Hepatocyte (in vitro differentiated cells): ENCODE results near the gene FHOD3. TPM values are rescaled to one million over a fixed set of nuclear protein-coding genes. Genes with fewer than 3 reads are reported as not detected.

ENCODE experiments used
- DNase-seq: peaks from one replicate; pipeline ENCODE4 v3.0.0-alpha.2; 2016; ENCODE audit warnings: low spot score
- H2AFZ ChIP-seq: fragments of 200-600 bp; sonication (generic); 2 replicates; pipeline ENCODE4 v1.6.0; 2016; ENCODE audit warnings: antibody characterized with exemption, mild to moderate bottlenecking
- H3K27ac ChIP-seq: fragments of 200-600 bp; sonication (generic); 2 replicates; pipeline ENCODE4 v1.5.1; 2016; ENCODE audit warnings: mild to moderate bottlenecking
- H3K27me3 ChIP-seq: fragments of 200-600 bp; sonication (generic); 2 replicates; pipeline ENCODE4 v1.6.1; 2016
- H3K36me3 ChIP-seq: fragments of 200-600 bp; sonication (generic); replicated peaks from 2 replicates; pipeline ENCODE4 v1.5.1; 2016; ENCODE audit warnings: low read depth; ENCODE audit not compliant: insufficient read depth
- H3K4me1 ChIP-seq: fragments of 200-600 bp; sonication (generic); 2 replicates; pipeline ENCODE4 v1.5.1; 2016; ENCODE audit warnings: mild to moderate bottlenecking, moderate library complexity; ENCODE audit not compliant: insufficient read depth
- H3K4me2 ChIP-seq: fragments of 200-600 bp; sonication (generic); 2 replicates; pipeline ENCODE4 v1.6.0; 2016
- H3K4me3 ChIP-seq: fragments of 200-600 bp; sonication (generic); 2 replicates; pipeline ENCODE4 v1.5.1; 2016; ENCODE audit warnings: mild to moderate bottlenecking
- H3K79me2 ChIP-seq: fragments of 200-600 bp; sonication (generic); 2 replicates; pipeline ENCODE4 v1.6.0; 2017; ENCODE audit warnings: mild to moderate bottlenecking
- H3K9me2 ChIP-seq: fragments of 200-600 bp; sonication (generic); replicated peaks from 2 replicates; pipeline ENCODE4 v1.6.0; 2017; ENCODE audit warnings: mild to moderate bottlenecking; ENCODE audit not compliant: insufficient read depth
- H3K9me3 ChIP-seq: fragments of 200-600 bp; sonication (generic); 2 replicates; pipeline ENCODE4 v1.5.1; 2016; ENCODE audit warnings: low read depth, mild to moderate bottlenecking
- H4K20me1 ChIP-seq: fragments of 200-600 bp; sonication (generic); 2 replicates; pipeline ENCODE4 v1.6.0; 2016; ENCODE audit warnings: mild to moderate bottlenecking; ENCODE audit not compliant: insufficient read depth, poor library complexity, severe bottlenecking
- EZH2 ChIP-seq: fragments of 200-600 bp; sonication (generic); IDR thresholded peaks from 2 replicates; pipeline ENCODE4 v1.6.1; 2016; ENCODE audit warnings: antibody characterized with exemption, mild to moderate bottlenecking, borderline replicate concordance
- EZH2phosphoT487 ChIP-seq: fragments of 200-600 bp; sonication (generic); IDR thresholded peaks from one replicate; pipeline ENCODE4 v1.6.1; 2018; ENCODE audit warnings: antibody characterized with exemption, mild to moderate bottlenecking, low read depth, moderate library complexity; ENCODE audit not compliant: unreplicated experiment, severe bottlenecking
- WGBS: methylation state at CpG from one replicate; pipeline ENCODE4 v1.1.6; 2016; ENCODE audit warnings: low lambda C conversion rate; ENCODE audit errors: missing lambda C conversion rate; 5-methylcytosine and 5-hydroxymethylcytosine counted together
- polyA plus RNA-seq: library from polyadenylated mRNA; unstranded; fragments of >200 nt; fragmentation: Nextera tagmentation; extraction: Ambion mirVana; gene quantifications from 2 replicates; pipeline ENCODE4 v1.2.1, GENCODE V29; 2016
- total RNA-seq: library from RNA; depleted of rRNA; stranded (reverse); fragments of >200 nt; gene quantifications from 2 replicates; pipeline ENCODE4 v1.2.3, GENCODE V29; 2014
- TF ChIP-seq, protein P1 (sequence below): fragments of 200-600 bp; sonication (generic); IDR thresholded peaks from 2 replicates; pipeline ENCODE4 v1.5.1; 2016; ENCODE audit warnings: antibody characterized with exemption, mild to moderate bottlenecking; ENCODE audit not compliant: poor library complexity

Gene FHOD3
- total and polyA plus RNA-seq, 2 experiments from 2014 or later, result 1.7 to 2.7 TPM

DNA sequence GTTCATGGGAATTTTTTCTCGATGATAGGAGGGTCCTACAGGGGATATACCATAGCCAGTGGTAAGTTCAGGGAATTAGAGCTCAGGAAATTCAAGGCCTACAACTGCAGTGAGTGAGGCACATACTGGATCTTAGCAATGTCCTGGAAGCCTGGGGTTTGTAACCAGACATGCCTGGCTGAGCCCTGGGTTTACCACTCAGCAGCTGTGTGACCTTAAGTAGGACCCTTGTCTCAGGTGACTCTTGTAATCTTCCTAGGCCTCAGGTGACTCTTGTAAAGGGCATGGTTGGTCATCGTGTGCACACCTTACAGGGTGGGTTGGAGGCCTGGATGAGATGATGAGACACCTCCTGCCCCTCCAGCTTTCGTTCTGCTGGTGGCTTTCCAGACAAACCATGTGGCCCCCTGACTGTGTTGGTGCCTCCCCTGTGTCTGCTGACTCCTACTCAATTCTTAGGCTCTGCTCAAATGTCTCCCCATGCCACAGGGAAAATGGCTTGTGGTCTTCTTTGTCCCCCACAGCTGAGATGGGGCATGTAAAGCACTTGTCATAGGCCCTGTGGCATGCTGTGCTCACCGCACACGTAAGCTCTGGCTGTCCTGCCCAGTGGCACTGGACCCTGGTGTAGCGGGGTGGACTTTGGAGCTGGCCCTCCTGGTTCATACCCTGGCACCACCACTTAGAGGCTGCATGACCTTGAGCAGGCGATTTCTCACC, 94.1 kb downstream of the FHOD3 start:
- no peak overlapping the region for H3K27ac ChIP-seq
- H3K4me1 ChIP-seq, result no peaks in the 10 kb centered on the region
- WGBS, result 93% methylated on average over 7 of the region's 7 CpGs
- no peaks in the 10 kb centered on the region for H3K9me2 ChIP-seq
- no peaks in the 10 kb centered on the region for H3K9me3 ChIP-seq
- no peak overlapping the region for H3K4me2 ChIP-seq
- TF ChIP-seq EZH2phosphoT487, result no peak
- TF ChIP-seq, protein P1, sequence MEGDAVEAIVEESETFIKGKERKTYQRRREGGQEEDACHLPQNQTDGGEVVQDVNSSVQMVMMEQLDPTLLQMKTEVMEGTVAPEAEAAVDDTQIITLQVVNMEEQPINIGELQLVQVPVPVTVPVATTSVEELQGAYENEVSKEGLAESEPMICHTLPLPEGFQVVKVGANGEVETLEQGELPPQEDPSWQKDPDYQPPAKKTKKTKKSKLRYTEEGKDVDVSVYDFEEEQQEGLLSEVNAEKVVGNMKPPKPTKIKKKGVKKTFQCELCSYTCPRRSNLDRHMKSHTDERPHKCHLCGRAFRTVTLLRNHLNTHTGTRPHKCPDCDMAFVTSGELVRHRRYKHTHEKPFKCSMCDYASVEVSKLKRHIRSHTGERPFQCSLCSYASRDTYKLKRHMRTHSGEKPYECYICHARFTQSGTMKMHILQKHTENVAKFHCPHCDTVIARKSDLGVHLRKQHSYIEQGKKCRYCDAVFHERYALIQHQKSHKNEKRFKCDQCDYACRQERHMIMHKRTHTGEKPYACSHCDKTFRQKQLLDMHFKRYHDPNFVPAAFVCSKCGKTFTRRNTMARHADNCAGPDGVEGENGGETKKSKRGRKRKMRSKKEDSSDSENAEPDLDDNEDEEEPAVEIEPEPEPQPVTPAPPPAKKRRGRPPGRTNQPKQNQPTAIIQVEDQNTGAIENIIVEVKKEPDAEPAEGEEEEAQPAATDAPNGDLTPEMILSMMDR, result no peak
- TF ChIP-seq EZH2, result no peak
- no peak overlapping the region for H3K4me3 ChIP-seq
- H3K36me3 ChIP-seq, result no peaks in the 10 kb centered on the region
- no peaks in the 10 kb centered on the region for H3K79me2 ChIP-seq
- no peaks in the 10 kb centered on the region for H4K20me1 ChIP-seq
- H2AFZ ChIP-seq, result no peak overlapping the region
- no peak for DNase-seq
- H3K27me3 ChIP-seq, result no peaks in the 10 kb centered on the region

DNA sequence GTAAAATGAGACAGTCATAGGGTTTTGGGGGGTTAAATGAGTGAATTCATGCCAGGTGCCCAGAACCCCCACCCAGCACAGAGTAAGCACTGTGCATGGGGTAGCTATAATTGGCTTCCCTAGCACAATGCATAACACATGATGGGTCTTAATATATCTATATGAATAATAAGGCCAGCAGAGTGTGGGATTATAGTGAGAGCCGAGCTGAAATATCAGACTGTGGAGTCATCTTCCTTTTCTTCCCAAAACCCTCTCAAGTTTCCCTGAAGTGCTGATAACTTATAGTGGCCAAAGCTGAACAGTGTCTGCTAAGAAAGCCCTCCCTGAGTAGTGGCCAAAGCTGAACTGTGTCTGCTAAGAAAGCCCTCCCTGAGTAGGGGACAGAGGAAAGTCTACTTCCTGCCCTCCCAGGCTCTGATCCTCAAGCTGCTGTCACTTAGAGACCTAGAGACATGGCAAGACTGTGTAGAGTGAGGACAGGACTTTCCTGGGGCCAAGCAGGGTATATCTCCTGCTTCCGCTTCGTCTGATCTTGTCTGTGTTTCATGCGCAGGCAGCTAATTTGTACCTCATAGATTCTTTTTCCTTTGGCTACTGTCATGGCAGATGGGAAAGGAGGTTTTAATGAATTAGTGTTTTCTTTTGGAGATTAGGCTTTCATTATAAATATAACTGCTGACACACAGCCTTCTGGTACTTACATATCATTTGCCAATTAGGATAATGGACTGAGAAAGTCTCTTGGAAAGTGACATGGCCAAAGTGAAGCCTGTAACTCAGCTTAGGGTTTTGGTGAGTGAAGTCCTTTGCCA, 94.9 kb downstream of the FHOD3 start:
- H3K27ac ChIP-seq, result no peak overlapping the region
- no peaks in the 10 kb centered on the region for H3K36me3 ChIP-seq
- H2AFZ ChIP-seq, result no peak overlapping the region
- no peaks in the 10 kb centered on the region for H4K20me1 ChIP-seq
- H3K9me2 ChIP-seq, result no peaks in the 10 kb centered on the region
- DNase-seq, result no peak
- TF ChIP-seq, protein P1, result no peak
- H3K27me3 ChIP-seq, result no peaks in the 10 kb centered on the region
- WGBS, result 74% methylated on average over 4 of the region's 4 CpGs
- H3K79me2 ChIP-seq, result no peaks in the 10 kb centered on the region
- H3K4me3 ChIP-seq, result no peak overlapping the region
- H3K9me3 ChIP-seq, result no peaks in the 10 kb centered on the region
- no peak overlapping the region for H3K4me2 ChIP-seq
- H3K4me1 ChIP-seq, result no peaks in the 10 kb centered on the region

DNA sequence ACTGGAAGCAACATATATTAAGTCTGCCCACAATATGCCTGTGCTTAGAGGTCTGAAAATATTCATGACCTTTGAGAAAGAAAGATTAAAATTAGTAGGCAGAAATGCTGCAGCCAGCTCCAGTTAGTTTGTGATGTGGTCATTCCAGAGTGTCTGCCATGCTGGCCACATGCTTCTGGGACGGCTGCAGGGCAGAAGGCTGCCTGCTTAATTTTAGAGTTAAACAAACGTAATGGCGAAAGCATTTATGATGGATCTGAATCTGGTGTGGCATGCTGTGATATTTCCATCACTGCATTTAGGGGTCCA, 95.4 kb downstream of the FHOD3 start:
- H3K36me3 ChIP-seq, result no peaks in the 10 kb centered on the region
- H3K4me2 ChIP-seq, result no peak overlapping the region
- no peak overlapping the region for H3K4me3 ChIP-seq
- TF ChIP-seq, protein P1, result no peak
- no peak for TF ChIP-seq EZH2phosphoT487
- H3K27ac ChIP-seq, result no peak overlapping the region
- no peaks in the 10 kb centered on the region for H3K27me3 ChIP-seq
- no peaks in the 10 kb centered on the region for H3K9me3 ChIP-seq
- no peaks in the 10 kb centered on the region for H3K9me2 ChIP-seq
- no peaks in the 10 kb centered on the region for H3K4me1 ChIP-seq
- WGBS, result 77% methylated on average over 3 of the region's 3 CpGs
- H2AFZ ChIP-seq, result no peak overlapping the region
- no peaks in the 10 kb centered on the region for H3K79me2 ChIP-seq
- H4K20me1 ChIP-seq, result no peaks in the 10 kb centered on the region
- DNase-seq, result no peak
